Testis (tissue), 3 donors: ENCODE results near the gene E2F3. TPM values are rescaled to one million over a fixed set of nuclear protein-coding genes. Genes with fewer than 3 reads are reported as not detected.

Source experiments
- DNase-seq: peaks from one replicate; pipeline ENCODE4 v3.0.0-alpha.2; 2019
- H3K27ac ChIP-seq, 2 donors: fragments of 200-600 bp; sonication (generic); one replicate each; pipeline ENCODE4 v1.5.1; 2019
- H3K27me3 ChIP-seq: fragments of 200-600 bp; sonication (generic); one replicate; pipeline ENCODE4 v1.5.1; 2019
- H3K36me3 ChIP-seq: fragments of 200-600 bp; sonication (generic); one replicate; pipeline ENCODE4 v1.5.1; 2017; ENCODE audit warnings: low read depth; ENCODE audit errors: missing control alignments
- H3K4me1 ChIP-seq: fragments of 200-600 bp; sonication (generic); one replicate; pipeline ENCODE4 v1.5.1; 2019
- H3K4me3 ChIP-seq, 2 donors: fragments of 200-600 bp; sonication (generic); one replicate each; pipeline ENCODE4 v1.5.1; 2017 to 2019
- H3K9me3 ChIP-seq: fragments of 200-600 bp; sonication (generic); one replicate; pipeline ENCODE4 v1.5.1; 2017
- CTCF ChIP-seq, 3 experiments: fragments of 450-650 bp in 2 of 3; fragments of 200-600 bp in 1 of 3; sonication (generic) in 1 of 3; IDR thresholded peaks; one replicate each; pipeline ENCODE4 v1.5.1; 2016 to 2019; ENCODE audit warnings: antibody characterized with exemption in 3 of 3, mild to moderate bottlenecking in 2 of 3, moderate library complexity in 1 of 3
- POLR2A ChIP-seq: fragments of 450-650 bp; IDR thresholded peaks from one replicate; pipeline ENCODE4 v1.6.1; 2017; ENCODE audit warnings: antibody characterized with exemption, mild to moderate bottlenecking, moderate library complexity
- WGBS, 2 donors: methylation state at CpG; one replicate each; pipeline ENCODE4 v1.1.5; 2018; 5-methylcytosine and 5-hydroxymethylcytosine counted together
- intact Hi-C: fragments of 100-400 bp; cut with DNase I; formaldehyde crosslinking; loops from one replicate; pipeline ENCODE4 v1.15.1; 2023; ENCODE audit warnings: low total_unique reads
- polyA plus RNA-seq: library from polyadenylated mRNA; stranded (reverse); fragments of 350-450 nt; fragmentation: Illumina TruSeq; extraction: RNeasy Lipid Tissue Mini Kit (QIAGEN cat#74804); gene quantifications from one replicate; pipeline ENCODE4 v1.2.3, GENCODE V29; 2014; ENCODE audit warnings: low read depth, low replicate concordance; ENCODE audit not compliant: insufficient read depth
- total RNA-seq, 2 donors: library from RNA; depleted of rRNA; stranded (reverse); fragments of >200 nt; gene quantifications; one replicate each; pipeline ENCODE4 v1.2.3, GENCODE V29; 2016

The E2F3 gene
- total and polyA plus RNA-seq, 3 donors from 2014 or later, result 7.4 to 8.7 (median 8.0) TPM

GRCh38 chr6:20413826-20414225 lies 12.1 kb downstream of the E2F3 start:
- WGBS, 2 donors, result 85 to 91% methylated on average over 3 of the region's 3 CpGs

DNA sequence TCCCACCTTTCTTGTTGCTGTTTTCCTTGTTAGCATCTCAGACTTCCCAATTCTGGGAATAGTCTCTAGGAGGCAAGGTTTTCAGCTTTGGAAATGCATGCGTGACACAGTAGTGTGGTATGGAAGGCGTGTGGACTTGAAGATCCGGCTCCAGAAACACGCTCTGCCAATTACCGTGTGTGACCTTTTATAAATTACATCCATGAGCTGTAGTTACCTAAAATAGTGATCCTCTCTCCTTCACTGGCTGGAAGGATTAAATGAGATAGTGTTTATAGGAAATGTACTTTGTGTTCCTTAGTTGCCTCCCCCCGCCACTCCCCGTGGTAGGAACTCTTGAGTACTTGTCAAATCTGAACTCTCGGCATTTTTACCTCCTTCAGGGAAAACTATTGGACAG lies 13.0 kb downstream of the E2F3 start:
- DNase-seq, result no peak

More at GRCh38 chr6:20413826-20414225, 12.1 kb downstream of the E2F3 start:
- H3K36me3 ChIP-seq, result no peaks in the 10 kb centered on the region
- no peaks in the 10 kb centered on the region for H3K4me1 ChIP-seq
- no peak for DNase-seq
- H3K4me3 ChIP-seq, result no peak overlapping the region
- intact Hi-C loops, result no loop called here
- no peaks in the 10 kb centered on the region for H3K27me3 ChIP-seq
- TF ChIP-seq CTCF (IDR thresholded peaks at IDR 0.05), result no peak
- no peak for TF ChIP-seq POLR2A
- no peak overlapping the region for H3K27ac ChIP-seq
- no peaks in the 10 kb centered on the region for H3K9me3 ChIP-seq

GRCh38 chr6:20415304-20415703 lies 13.6 kb downstream of the E2F3 start:
- intact Hi-C loops, result no loop called here

More for the DNA sequence above, 13.0 kb downstream of the E2F3 start:
- H3K9me3 ChIP-seq, result no peaks in the 10 kb centered on the region
- no peak for TF ChIP-seq CTCF (IDR thresholded peaks at IDR 0.05)
- no peak for TF ChIP-seq POLR2A
- no peak overlapping the region for H3K4me3 ChIP-seq
- H3K36me3 ChIP-seq, result no peaks in the 10 kb centered on the region
- intact Hi-C loops, result no loop called here
- no peak overlapping the region for H3K27ac ChIP-seq
- WGBS, 2 donors, result 87 to 93% methylated on average over 8 of the region's 8 CpGs
- H3K27me3 ChIP-seq, result no peaks in the 10 kb centered on the region
- no peaks in the 10 kb centered on the region for H3K4me1 ChIP-seq

DNA sequence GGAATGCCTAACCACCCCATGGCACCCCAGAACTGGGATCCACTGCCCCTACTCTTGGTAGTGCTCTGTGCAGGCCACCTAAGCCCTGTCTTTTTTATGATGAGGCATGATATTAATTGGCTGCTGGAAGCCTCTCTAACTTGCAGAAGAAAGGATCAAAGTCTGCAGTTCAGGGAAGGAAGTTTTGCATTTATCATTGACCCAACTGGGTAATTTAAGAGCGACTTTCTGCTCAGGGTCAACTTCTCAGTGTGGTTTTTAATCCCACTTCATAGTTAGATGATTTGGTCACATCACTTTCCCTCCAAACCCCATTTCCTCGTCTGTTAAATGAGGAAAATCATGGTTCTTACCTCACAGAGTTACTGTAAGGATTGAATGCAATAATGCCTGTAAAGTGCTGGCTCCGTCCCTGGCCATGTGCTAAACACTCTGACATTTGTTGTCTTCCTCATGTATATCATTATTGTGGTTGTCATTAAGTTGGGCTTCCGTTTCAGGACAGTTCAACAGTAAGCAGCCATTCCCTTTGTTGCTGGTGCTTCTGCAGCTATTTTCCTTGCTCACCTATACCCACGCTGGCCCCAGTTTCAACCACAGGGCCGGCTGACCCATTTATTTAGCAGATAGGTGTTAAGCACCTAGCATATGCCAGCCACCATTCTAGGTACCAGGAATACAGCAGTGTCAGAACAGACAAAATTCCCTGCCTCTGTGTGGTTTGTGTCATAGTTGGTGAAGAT lies 14.2 kb downstream of the E2F3 start:
- no peaks in the 10 kb centered on the region for H3K4me1 ChIP-seq
- DNase-seq, result no peak
- no peaks in the 10 kb centered on the region for H3K36me3 ChIP-seq
- H3K27me3 ChIP-seq, result no peaks in the 10 kb centered on the region
- TF ChIP-seq CTCF (IDR thresholded peaks at IDR 0.05) (no peak), POLR2A (no peak)
- intact Hi-C loops, result no loop called here
- no peaks in the 10 kb centered on the region for H3K9me3 ChIP-seq
- 72 to 83% methylated on average over 6 of the region's 6 CpGs for WGBS, 2 donors
- H3K4me3 ChIP-seq, result no peak overlapping the region
- H3K27ac ChIP-seq, result no peak overlapping the region

More at GRCh38 chr6:20415304-20415703, 13.6 kb downstream of the E2F3 start:
- H3K4me1 ChIP-seq, result no peaks in the 10 kb centered on the region
- no peaks in the 10 kb centered on the region for H3K27me3 ChIP-seq
- no peak for DNase-seq
- H3K4me3 ChIP-seq, result no peak overlapping the region
- TF ChIP-seq POLR2A (no peak), CTCF (IDR thresholded peaks at IDR 0.05) (no peak)
- no peaks in the 10 kb centered on the region for H3K36me3 ChIP-seq
- no peak overlapping the region for H3K27ac ChIP-seq
- no peaks in the 10 kb centered on the region for H3K9me3 ChIP-seq
- WGBS, 2 donors, result 76 to 84% methylated on average over 7 of the region's 7 CpGs
